Gastroesophageal sphincter (tissue), 4 donors: ENCODE data around the gene NRXN2. TPM values are rescaled to one million over a fixed set of nuclear protein-coding genes. Genes with fewer than 3 reads are reported as not detected.

ENCODE experiments used
- ATAC-seq: fragments of 150-250 bp; one replicate; pipeline ENCODE4 v1.9.1; 2016; ENCODE audit warnings: mild to moderate bottlenecking, moderate library complexity
- H3K27ac ChIP-seq, 4 donors: fragments of 200-600 bp; sonication (generic) in 3 of 4; 1 replicate in 3 of 4; 2 replicates in 1 of 4; pipeline ENCODE4 v1.5.1; 2016 to 2019
- H3K27me3 ChIP-seq: fragments of 200-600 bp; sonication (generic); one replicate; pipeline ENCODE4 v1.5.1; 2019
- H3K36me3 ChIP-seq, 2 donors: fragments of 200-600 bp; sonication (generic); one replicate each; pipeline ENCODE4 v1.5.1; 2019; ENCODE audit warnings: control low read depth in 1 of 2
- H3K4me1 ChIP-seq, 3 donors: fragments of 200-600 bp; sonication (generic); 1 replicate in 2 of 3; 2 replicates in 1 of 3; pipeline ENCODE4 v1.5.1; 2016 to 2019; ENCODE audit warnings: control low read depth in 2 of 3
- H3K4me3 ChIP-seq, 2 donors: fragments of 200-600 bp; sonication (generic); one replicate each; pipeline ENCODE4 v1.5.1; 2019; ENCODE audit warnings: mild to moderate bottlenecking in 1 of 2, moderate library complexity in 1 of 2
- H3K9me3 ChIP-seq, 3 donors: fragments of 200-600 bp; sonication (generic); one replicate each; pipeline ENCODE4 v1.5.1; 2017 to 2019; ENCODE audit warnings: control low read depth in 2 of 3
- EP300 ChIP-seq: sonication (generic); formaldehyde crosslinking; IDR thresholded peaks from one replicate; pipeline ENCODE4 v1.6.1; 2017; ENCODE audit warnings: antibody characterized with exemption, mild to moderate bottlenecking
- POLR2A ChIP-seq, 2 donors: fragments of 450-650 bp; IDR thresholded peaks; one replicate each; pipeline ENCODE4 v1.6.1; 2017; ENCODE audit warnings: antibody characterized with exemption in 2 of 2, mild to moderate bottlenecking in 2 of 2, moderate library complexity in 1 of 2
- POLR2AphosphoS5 ChIP-seq: sonication (generic); formaldehyde crosslinking; IDR thresholded peaks from one replicate; pipeline ENCODE4 v1.6.1; 2017; ENCODE audit warnings: antibody characterized with exemption
- WGBS, 2 donors: methylation state at CpG; one replicate each; pipeline ENCODE4 v1.1.5; 2018; ENCODE audit warnings: low coverage in 1 of 2; 5-methylcytosine and 5-hydroxymethylcytosine counted together
- total RNA-seq, 4 donors: library from RNA; depleted of rRNA; stranded (reverse); fragments of >200 nt; gene quantifications; one replicate each; pipeline ENCODE4 v1.1.0, GENCODE V29; 2016
- TF ChIP-seq, protein P1 (sequence below), 4 experiments: fragments of 200-600 bp in 2 of 4; fragments of 450-650 bp in 2 of 4; sonication (generic) in 1 of 4; IDR thresholded peaks; one replicate each; pipeline ENCODE4 v1.5.1; 2017 to 2019; ENCODE audit warnings: antibody characterized with exemption in 4 of 4, mild to moderate bottlenecking in 2 of 4, moderate library complexity in 2 of 4

Gene NRXN2
- total RNA-seq, 4 donors from 2014 or later: 3.4 to 25.4 (median 5.0) TPM

GRCh38 chr11:64695548-64695947, 27.4 kb downstream of the NRXN2 start:
- TF ChIP-seq EP300 (no peak), POLR2A (IDR thresholded peaks at IDR 0.05) (no peak), POLR2AphosphoS5 (no peak)
- TF ChIP-seq, protein P1, sequence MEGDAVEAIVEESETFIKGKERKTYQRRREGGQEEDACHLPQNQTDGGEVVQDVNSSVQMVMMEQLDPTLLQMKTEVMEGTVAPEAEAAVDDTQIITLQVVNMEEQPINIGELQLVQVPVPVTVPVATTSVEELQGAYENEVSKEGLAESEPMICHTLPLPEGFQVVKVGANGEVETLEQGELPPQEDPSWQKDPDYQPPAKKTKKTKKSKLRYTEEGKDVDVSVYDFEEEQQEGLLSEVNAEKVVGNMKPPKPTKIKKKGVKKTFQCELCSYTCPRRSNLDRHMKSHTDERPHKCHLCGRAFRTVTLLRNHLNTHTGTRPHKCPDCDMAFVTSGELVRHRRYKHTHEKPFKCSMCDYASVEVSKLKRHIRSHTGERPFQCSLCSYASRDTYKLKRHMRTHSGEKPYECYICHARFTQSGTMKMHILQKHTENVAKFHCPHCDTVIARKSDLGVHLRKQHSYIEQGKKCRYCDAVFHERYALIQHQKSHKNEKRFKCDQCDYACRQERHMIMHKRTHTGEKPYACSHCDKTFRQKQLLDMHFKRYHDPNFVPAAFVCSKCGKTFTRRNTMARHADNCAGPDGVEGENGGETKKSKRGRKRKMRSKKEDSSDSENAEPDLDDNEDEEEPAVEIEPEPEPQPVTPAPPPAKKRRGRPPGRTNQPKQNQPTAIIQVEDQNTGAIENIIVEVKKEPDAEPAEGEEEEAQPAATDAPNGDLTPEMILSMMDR (IDR thresholded peaks at IDR 0.05): no peak
- Histone ChIP-seq H3K9me3 (no peaks in the 10 kb centered on the region), H3K4me3 (no peak overlapping the region), H3K4me1 (no peaks in the 10 kb centered on the region), H3K36me3 (no peaks in the 10 kb centered on the region), H3K27me3 (peaks cover 42% of the 10 kb centered on the region), H3K27ac (no peak overlapping the region)
- 75 to 100% methylated on average over 1 to 4 of the region's 5 CpGs for whole genome bisulfite sequencing, 2 donors
- no peak for ATAC-seq

- Histone ChIP-seq H3K4me1 (no peaks in the 10 kb centered on the region), H3K27me3 (peaks cover 42% of the 10 kb centered on the region), H3K9me3 (no peaks in the 10 kb centered on the region), H3K36me3 (no peaks in the 10 kb centered on the region), H3K27ac (no peak overlapping the region), H3K4me3 (no peak overlapping the region)
- no peak for ATAC-seq
- WGBS, 2 donors: 56% methylated on average over 5 of the region's 5 CpGs; no CpG with 5 or more reads in 1 of the 2 donors
- no peak for TF ChIP-seq POLR2A (IDR thresholded peaks at IDR 0.05)
- TF ChIP-seq, protein P1 (IDR thresholded peaks at IDR 0.05): no peak
- TF ChIP-seq POLR2AphosphoS5: no peak
- TF ChIP-seq EP300: no peak
These were observed 28.1 kb downstream of the NRXN2 start for GRCh38 chr11:64694821-64695365.

- TF ChIP-seq POLR2A (IDR thresholded peaks at IDR 0.05) (no peak), POLR2AphosphoS5 (no peak), EP300 (no peak)
- TF ChIP-seq, protein P1 (IDR thresholded peaks at IDR 0.05): no peak
- no peaks in the 10 kb centered on the region for H3K9me3 ChIP-seq
- 17 to 80% methylated on average over 1 of the region's 4 CpGs for WGBS, 2 donors
- H3K4me1 ChIP-seq: peaks cover 0 to 4% (median 0%) of the 10 kb centered on the region in 3 donors
- peaks cover 42% of the 10 kb centered on the region for H3K27me3 ChIP-seq
- no peaks in the 10 kb centered on the region for H3K36me3 ChIP-seq
- no peak for ATAC-seq
- H3K4me3 ChIP-seq: no peak overlapping the region
- H3K27ac ChIP-seq: no peak overlapping the region
These were observed 28.8 kb downstream of the NRXN2 start for GRCh38 chr11:64694026-64694755.

DNA sequence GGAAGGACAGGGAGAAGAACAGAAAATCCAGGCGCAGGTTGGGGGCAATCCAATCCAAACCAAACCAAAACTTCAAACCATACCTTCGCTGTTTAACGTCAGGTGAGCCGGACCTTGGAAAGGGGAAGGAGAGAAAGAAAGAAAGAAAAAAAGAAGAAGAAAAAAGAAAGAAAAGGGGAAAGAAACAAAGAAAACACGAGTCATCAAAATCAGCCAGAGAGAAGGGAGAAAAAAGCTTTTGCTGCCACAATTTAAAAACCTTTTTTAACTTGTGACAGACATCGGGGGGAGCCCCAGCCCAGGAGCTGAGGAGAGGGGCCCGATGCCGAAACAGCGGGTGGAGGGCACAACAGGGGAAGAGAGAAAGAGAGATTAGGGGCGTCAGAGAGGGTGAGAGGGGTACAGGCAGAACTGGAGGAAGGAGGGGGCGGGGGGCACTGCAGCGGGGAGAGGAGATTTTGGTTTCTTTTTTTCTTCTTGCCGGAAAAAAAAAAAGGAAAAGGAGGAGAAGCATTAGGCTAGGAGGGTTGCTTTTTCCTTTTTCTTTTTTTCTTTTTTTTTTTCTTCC, 30.1 kb downstream of the NRXN2 start:
- Histone ChIP-seq H3K36me3 (no peaks in the 10 kb centered on the region), H3K4me3 (no peak overlapping the region), H3K4me1 (peaks cover 0 to 17% (median 0%) of the 10 kb centered on the region in 3 donors), H3K27me3 (peaks cover 42% of the 10 kb centered on the region), H3K27ac (no peak overlapping the region), H3K9me3 (no peaks in the 10 kb centered on the region)
- WGBS, 2 donors: 26 to 67% methylated on average over 6 to 13 of the region's 13 CpGs
- ATAC-seq: no peak
- TF ChIP-seq EP300 (no peak), POLR2AphosphoS5 (no peak), POLR2A (IDR thresholded peaks at IDR 0.05) (no peak)
- TF ChIP-seq, protein P1 (IDR thresholded peaks at IDR 0.05): no peak
